ENCODE results near the gene FEZF1.

GRCh38 chr7:122306320-122307227 lies 2.0 kb upstream of the FEZF1 start:
- TF ChIP-seq POLR2A (IDR thresholded peaks at IDR 0.05; ENCODE audit: low read depth, low read length) (no peak), POLR2AphosphoS5 (IDR thresholded peaks at IDR 0.05; ENCODE audit: low read depth, low read length) (no peak), TAF1 (IDR thresholded peaks at IDR 0.05; ENCODE audit: borderline replicate concordance, low read depth, low read length) (no peak)

Data from GM12892 (cell line).